Muscle of back (tissue), 13 donors: ENCODE results near the gene GDPGP1. TPM values are rescaled to one million over a fixed set of nuclear protein-coding genes. Genes with fewer than 3 reads are reported as not detected.
"Not testable (repeated sequence)": the region's sequence is repeated elsewhere in the genome, so short reads cannot be mapped to it uniquely, and the experiment has no call there.

Experiments used
- DNase-seq, 3 donors: peaks; one replicate each; pipeline versions ENCODE4 v3.0.0 to v3.0.0-alpha.2; 2013
- long read RNA-seq, 9 donors: transcript quantifications; one replicate each; lab custom pipeline, GENCODE V29; 2026
- polyA plus RNA-seq, 10 donors: library from polyadenylated mRNA; unstranded; fragments of 120-200 nt; gene quantifications; one replicate each; pipeline ENCODE4 v1.2.1, GENCODE V29; 2013; ENCODE audit not compliant: insufficient read length in 10 of 10

The GDPGP1 gene
- polyA plus RNA-seq = 1 to 10 TPM; 1.6 to 3.7 (median 2.5) TPM
- long read RNA-seq, donor 1, partial matches to known transcripts = 0 of 2 reads
- long read RNA-seq, donor 1, other reads (novel, unspliced or antisense) = 0 of 2 reads
- long read RNA-seq, donor 2 = 0 reads
- long read RNA-seq, donor 3 = 0 reads
- long read RNA-seq, donor 4 = 0 reads
- long read RNA-seq, donor 5, partial matches to known transcripts = 0 of 1 reads
- long read RNA-seq, donor 5, other reads (novel, unspliced or antisense) = 0 of 1 reads
- long read RNA-seq, donor 6, partial matches to known transcripts = 0 of 1 reads
- long read RNA-seq, donor 6, other reads (novel, unspliced or antisense) = 0 of 1 reads
- long read RNA-seq, donor 7, partial matches to known transcripts = 0 of 1 reads
- long read RNA-seq, donor 7, other reads (novel, unspliced or antisense) = 0 of 1 reads
- long read RNA-seq, donor 8, partial matches to known transcripts = 0 of 1 reads
- long read RNA-seq, donor 8, other reads (novel, unspliced or antisense) = 0 of 1 reads
- long read RNA-seq, donor 9 = 0 reads

- DNase-seq = no peak
These were observed at the start of gene GDPGP1 for GRCh38 chr15:90234096-90234988. GDPGP1 (plus strand) TSS chr15:90234209; CDS start chr15:90240909, 6,700 bp downstream.

GRCh38 chr15:90184786-90185704 is 49.0 kb upstream of the GDPGP1 start:
- peak in 2 of 3 donors; percentile 18 to 52 for DNase-seq

GRCh38 chr15:90187257-90187868 is 46.6 kb upstream of the GDPGP1 start:
- DNase-seq = no peak

GRCh38 chr15:90188065-90188464 is 45.9 kb upstream of the GDPGP1 start:
- not testable (repeated sequence) for DNase-seq

- DNase-seq = no peak
These were observed 44.9 kb upstream of the GDPGP1 start for GRCh38 chr15:90188914-90189748.

GRCh38 chr15:90189781-90190467 is 44.1 kb upstream of the GDPGP1 start:
- no peak for DNase-seq

GRCh38 chr15:90190606-90191343 is 43.2 kb upstream of the GDPGP1 start:
- DNase-seq = no peak

- no peak for DNase-seq
These were observed 42.7 kb upstream of the GDPGP1 start for GRCh38 chr15:90191344-90191687.

GRCh38 chr15:90191794-90192509 is 42.1 kb upstream of the GDPGP1 start:
- DNase-seq = peak; percentile 38 to 76 (median 47)

GRCh38 chr15:90192961-90193786 is 40.8 kb upstream of the GDPGP1 start:
- no peak for DNase-seq

GRCh38 chr15:90194655-90195054 is 39.4 kb upstream of the GDPGP1 start:
- no peak for DNase-seq

GRCh38 chr15:90200534-90201129 is 33.4 kb upstream of the GDPGP1 start:
- DNase-seq = no peak

GRCh38 chr15:90201130-90201943 is 32.7 kb upstream of the GDPGP1 start, which contains the start of gene SEMA4B:
SEMA4B (plus strand) TSS chr15:90201330; CDS start chr15:90201579, 249 bp downstream.
- peak; percentile 49 to 91 (median 73) for DNase-seq

- no peak for DNase-seq
These were observed 32.0 kb upstream of the GDPGP1 start for GRCh38 chr15:90201944-90202375.

GRCh38 chr15:90202929-90203328 is 31.1 kb upstream of the GDPGP1 start:
- no peak for DNase-seq
